ENCODE data around the gene WASF2. TPM values are rescaled to one million over a fixed set of nuclear protein-coding genes. Genes with fewer than 3 reads are reported as not detected.

The WASF2 gene
- polyA plus RNA-seq, 1 experiment: 62.7 TPM

DNA sequence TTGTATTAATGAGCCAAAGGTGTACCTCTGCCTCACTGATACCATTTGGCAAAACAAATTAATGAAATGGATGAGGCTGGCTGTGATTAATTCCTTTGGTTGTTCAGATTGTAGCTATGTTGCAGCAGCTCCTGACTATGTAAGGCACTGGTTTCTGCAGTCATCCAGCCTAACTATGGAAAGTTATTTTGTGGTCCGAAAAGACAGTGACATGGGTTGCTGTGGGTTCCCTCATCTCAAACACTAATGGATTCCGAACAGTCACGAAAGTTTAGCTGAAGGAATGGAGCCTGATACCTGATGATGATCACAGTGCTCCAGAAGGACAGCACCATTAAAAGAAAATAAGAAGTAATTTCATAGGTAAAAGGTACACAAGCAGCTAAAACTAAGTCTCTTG, 42.6 kb downstream of the WASF2 start:
- TF ChIP-seq, protein P1, sequence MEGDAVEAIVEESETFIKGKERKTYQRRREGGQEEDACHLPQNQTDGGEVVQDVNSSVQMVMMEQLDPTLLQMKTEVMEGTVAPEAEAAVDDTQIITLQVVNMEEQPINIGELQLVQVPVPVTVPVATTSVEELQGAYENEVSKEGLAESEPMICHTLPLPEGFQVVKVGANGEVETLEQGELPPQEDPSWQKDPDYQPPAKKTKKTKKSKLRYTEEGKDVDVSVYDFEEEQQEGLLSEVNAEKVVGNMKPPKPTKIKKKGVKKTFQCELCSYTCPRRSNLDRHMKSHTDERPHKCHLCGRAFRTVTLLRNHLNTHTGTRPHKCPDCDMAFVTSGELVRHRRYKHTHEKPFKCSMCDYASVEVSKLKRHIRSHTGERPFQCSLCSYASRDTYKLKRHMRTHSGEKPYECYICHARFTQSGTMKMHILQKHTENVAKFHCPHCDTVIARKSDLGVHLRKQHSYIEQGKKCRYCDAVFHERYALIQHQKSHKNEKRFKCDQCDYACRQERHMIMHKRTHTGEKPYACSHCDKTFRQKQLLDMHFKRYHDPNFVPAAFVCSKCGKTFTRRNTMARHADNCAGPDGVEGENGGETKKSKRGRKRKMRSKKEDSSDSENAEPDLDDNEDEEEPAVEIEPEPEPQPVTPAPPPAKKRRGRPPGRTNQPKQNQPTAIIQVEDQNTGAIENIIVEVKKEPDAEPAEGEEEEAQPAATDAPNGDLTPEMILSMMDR (IDR thresholded peaks at IDR 0.05; ENCODE audit: low read depth, low read length): no peak
- Histone ChIP-seq H3K9me3 (ENCODE audit: control insufficient read depth, insufficient read depth, low read length) (no peaks in the 10 kb centered on the region), H3K27ac (ENCODE audit: low read depth, low read length) (no peak overlapping the region), H3K27me3 (ENCODE audit: control insufficient read depth, insufficient read depth, low read length) (no peaks in the 10 kb centered on the region), H3K4me3 (ENCODE audit: low read depth, low read length) (no peak overlapping the region)
- POLR2A ChIA-PET: interaction anchor here (1.1 kb wide), 1 partner anchor 21 kb away, joined by 4 read pairs; no protein-coding TSS in a partner anchor
- CTCF ChIA-PET: interaction anchor here (1.1 kb wide), 1 partner anchor 109 kb away, joined by 4 read pairs; no protein-coding TSS in a partner anchor
- no peak for DNase-seq (ENCODE audit: low read depth, low spot score)

DNA sequence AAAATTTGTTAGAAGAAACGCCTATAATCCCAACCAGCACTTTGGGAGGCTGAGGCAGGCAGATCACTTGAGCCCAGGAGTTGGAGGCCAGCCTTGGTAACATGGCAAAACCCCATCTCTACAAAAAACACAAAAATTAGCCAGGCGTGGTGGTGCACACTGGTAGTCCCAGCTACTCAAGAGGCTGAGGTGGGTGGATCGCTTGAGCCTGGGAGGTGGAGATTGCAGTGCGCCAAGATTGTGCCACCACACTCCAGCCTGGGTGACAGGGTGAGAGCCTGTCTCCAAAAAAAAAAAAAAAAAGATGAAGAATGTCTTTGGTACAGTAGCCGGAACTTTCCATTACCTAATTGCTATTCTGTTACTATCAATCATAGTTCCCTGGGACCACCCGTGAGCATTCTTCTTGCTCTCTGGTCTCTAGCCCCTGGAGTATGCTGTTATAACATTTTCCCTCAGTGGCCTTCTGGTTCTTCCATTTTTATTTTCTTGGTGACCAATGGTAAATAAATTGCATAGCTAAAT, 43.4 kb downstream of the WASF2 start:
- TF ChIP-seq, protein P1 (IDR thresholded peaks at IDR 0.05; ENCODE audit: low read depth, low read length): no peak
- no peak for DNase-seq (ENCODE audit: low read depth, low spot score)
- no peak overlapping the region for H3K4me3 ChIP-seq (ENCODE audit: low read depth, low read length)
- ChIA-PET CTCF (interaction anchor here (1.1 kb wide), 1 partner anchor 110 kb away, joined by 4 read pairs; no protein-coding TSS in a partner anchor), POLR2A (interaction anchor here (0.7 to 1.1 kb wide), 2 partner anchors 22 to 149 kb away, joined by 4 read pairs; no protein-coding TSS in a partner anchor)
- H3K9me3 ChIP-seq (ENCODE audit: control insufficient read depth, insufficient read depth, low read length): no peaks in the 10 kb centered on the region
- H3K27me3 ChIP-seq (ENCODE audit: control insufficient read depth, insufficient read depth, low read length): no peaks in the 10 kb centered on the region
- no peak overlapping the region for H3K27ac ChIP-seq (ENCODE audit: low read depth, low read length)

DNA sequence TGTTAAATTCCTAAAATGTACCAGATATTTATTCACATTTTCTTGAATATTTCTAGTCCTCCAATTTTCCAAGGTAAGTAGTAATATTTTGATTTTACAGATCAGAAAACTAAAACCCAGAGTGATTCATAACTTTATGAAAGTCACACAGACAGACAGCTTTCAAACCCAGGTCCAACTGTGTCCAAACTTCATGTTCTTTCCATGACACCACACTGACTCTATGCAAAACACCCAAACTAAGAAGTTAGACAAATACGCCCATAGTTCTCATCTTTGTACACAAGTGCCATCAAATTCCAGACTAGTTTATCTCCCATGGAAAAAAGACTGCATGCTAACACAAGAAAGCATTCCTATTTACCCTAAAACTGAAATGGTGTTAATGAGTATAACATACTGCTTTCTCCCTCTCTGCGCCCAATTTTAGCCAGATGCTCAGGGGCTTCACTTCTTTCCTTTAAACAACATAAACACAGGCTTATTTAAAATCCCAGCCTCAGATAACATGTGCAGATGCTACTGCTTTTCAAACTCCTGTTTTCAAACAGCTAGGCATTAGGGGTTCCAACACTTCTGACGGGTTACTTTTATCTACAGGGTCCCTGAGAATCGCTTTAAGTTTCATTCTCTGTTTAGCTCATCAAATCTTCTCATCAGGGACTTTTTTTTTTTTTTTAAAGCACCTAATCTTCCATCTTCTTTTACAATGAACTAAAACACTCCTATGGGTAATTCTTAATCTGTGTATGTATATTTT, 44.6 kb downstream of the WASF2 start:
- no peak overlapping the region for H3K27ac ChIP-seq (ENCODE audit: low read depth, low read length)

DNA sequence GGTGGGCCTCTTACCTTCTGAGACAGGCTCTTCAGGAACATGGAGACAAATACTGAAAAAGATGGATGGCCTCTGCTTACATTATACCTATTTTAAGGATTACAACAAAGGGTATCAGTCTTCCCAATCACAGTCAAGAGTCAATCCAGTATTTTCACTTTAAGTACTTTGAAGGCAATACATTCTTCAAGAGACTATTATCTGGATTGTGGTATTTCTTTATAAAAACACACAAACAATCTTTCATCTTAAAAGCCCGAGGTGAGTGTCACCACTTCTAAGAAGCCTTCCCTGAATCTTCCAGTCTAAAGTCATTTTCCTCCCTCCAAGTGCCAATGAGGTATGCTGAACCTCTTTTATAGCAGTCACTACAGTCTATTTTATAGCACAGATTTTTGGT, 45.3 kb downstream of the WASF2 start:
- no peaks in the 10 kb centered on the region for H3K9me3 ChIP-seq (ENCODE audit: control insufficient read depth, insufficient read depth, low read length)
- H3K27me3 ChIP-seq (ENCODE audit: control insufficient read depth, insufficient read depth, low read length): no peaks in the 10 kb centered on the region
- H3K27ac ChIP-seq (ENCODE audit: low read depth, low read length): no peak overlapping the region
- H3K4me3 ChIP-seq (ENCODE audit: low read depth, low read length): no peak overlapping the region
- no peak for DNase-seq (ENCODE audit: low read depth, low spot score)
- ChIA-PET CTCF (no interaction called here), POLR2A (no interaction called here)
- TF ChIP-seq, protein P1 (IDR thresholded peaks at IDR 0.05; ENCODE audit: low read depth, low read length): no peak

More for the DNA sequence above, 44.6 kb downstream of the WASF2 start:
- no peaks in the 10 kb centered on the region for H3K27me3 ChIP-seq (ENCODE audit: control insufficient read depth, insufficient read depth, low read length)
- CTCF ChIA-PET: no interaction called here
- POLR2A ChIA-PET: interaction anchor here (0.7 kb wide), 1 partner anchor 240 kb away, joined by 5 read pairs; no protein-coding TSS in a partner anchor
- H3K9me3 ChIP-seq (ENCODE audit: control insufficient read depth, insufficient read depth, low read length): no peaks in the 10 kb centered on the region
- TF ChIP-seq, protein P1 (IDR thresholded peaks at IDR 0.05; ENCODE audit: low read depth, low read length): no peak
- no peak overlapping the region for H3K4me3 ChIP-seq (ENCODE audit: low read depth, low read length)
- no peak for DNase-seq (ENCODE audit: low read depth, low spot score)

DNA sequence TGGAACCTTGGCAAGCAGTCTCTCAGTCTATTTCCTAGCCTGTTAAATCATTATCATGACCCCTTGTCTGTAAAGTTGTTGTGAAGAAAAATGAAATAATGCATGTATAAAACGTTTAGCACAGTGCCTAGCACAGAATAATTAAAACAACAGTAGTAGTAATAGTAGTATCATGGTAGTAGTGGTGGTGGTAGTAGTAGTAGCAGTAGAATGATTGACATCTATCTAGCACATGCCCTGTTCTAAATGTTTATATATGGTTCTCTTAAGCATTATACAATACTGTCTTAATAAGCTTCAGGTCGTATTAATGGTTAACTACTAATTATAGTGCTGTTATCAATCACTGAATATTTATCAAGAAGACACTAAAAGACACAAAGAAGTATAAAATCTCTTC, 50.8 kb downstream of the WASF2 start:
- CTCF ChIA-PET: interaction anchor here (1.2 to 1.7 kb wide), 3 partner anchors 22 to 169 kb away, joined by 3 to 4 read pairs (median 3); no protein-coding TSS in a partner anchor

More for the DNA sequence above, 50.8 kb downstream of the WASF2 start:
- DNase-seq (ENCODE audit: low read depth, low spot score): no peak
- no peak overlapping the region for H3K27ac ChIP-seq (ENCODE audit: low read depth, low read length)
- POLR2A ChIA-PET: no interaction called here
- no peaks in the 10 kb centered on the region for H3K27me3 ChIP-seq (ENCODE audit: control insufficient read depth, insufficient read depth, low read length)
- H3K4me3 ChIP-seq (ENCODE audit: low read depth, low read length): no peak overlapping the region
- H3K9me3 ChIP-seq (ENCODE audit: control insufficient read depth, insufficient read depth, low read length): no peaks in the 10 kb centered on the region
- TF ChIP-seq, protein P1 (IDR thresholded peaks at IDR 0.05; ENCODE audit: low read depth, low read length): no peak

Measured in AG04450 (cell line).